GM06990 (cell line): ENCODE results near the gene C8A.

Source experiments
- DNase-seq: peaks from one replicate; pipeline ENCODE4 v3.0.0-alpha.2; 2011; ENCODE audit not compliant: insufficient read length; ENCODE audit errors: extremely low read depth
- H3K27me3 ChIP-seq: replicated peaks from 2 replicates; pipeline ENCODE4 v1.6.0; 2011; ENCODE audit warnings: low read length; ENCODE audit not compliant: control insufficient read depth, insufficient read depth
- H3K36me3 ChIP-seq: 2 replicates; pipeline ENCODE4 v1.5.1; 2011; ENCODE audit warnings: low read length; ENCODE audit not compliant: control insufficient read depth, insufficient read depth
- H3K4me3 ChIP-seq: replicated peaks from 2 replicates; pipeline ENCODE4 v1.5.1; 2011; ENCODE audit warnings: low read depth, mild to moderate bottlenecking, control low read depth, low read length
- CTCF ChIP-seq: IDR thresholded peaks from 2 replicates; pipeline ENCODE4 v1.5.1; 2011; ENCODE audit warnings: low read length, control low read depth, mild to moderate bottlenecking, inconsistent platforms; ENCODE audit not compliant: insufficient read depth, poor library complexity, severe bottlenecking

The C8A gene

GRCh38 chr1:56910441-56910985 lies 55.9 kb downstream of the C8A start:
- H3K36me3 ChIP-seq: no peaks in the 10 kb centered on the region
- no peak for TF ChIP-seq CTCF
- H3K27me3 ChIP-seq: no peaks in the 10 kb centered on the region
- no peak overlapping the region for H3K4me3 ChIP-seq
- DNase-seq: no peak

GRCh38 chr1:56911098-56911938 lies 56.7 kb downstream of the C8A start:
- no peak for DNase-seq
- no peaks in the 10 kb centered on the region for H3K27me3 ChIP-seq
- H3K4me3 ChIP-seq: no peak overlapping the region
- no peak for TF ChIP-seq CTCF
- no peaks in the 10 kb centered on the region for H3K36me3 ChIP-seq

GRCh38 chr1:56912325-56912724 lies 57.7 kb downstream of the C8A start:
- no peaks in the 10 kb centered on the region for H3K27me3 ChIP-seq
- no peak for TF ChIP-seq CTCF
- no peaks in the 10 kb centered on the region for H3K36me3 ChIP-seq
- DNase-seq: no peak
- H3K4me3 ChIP-seq: no peak overlapping the region

DNA sequence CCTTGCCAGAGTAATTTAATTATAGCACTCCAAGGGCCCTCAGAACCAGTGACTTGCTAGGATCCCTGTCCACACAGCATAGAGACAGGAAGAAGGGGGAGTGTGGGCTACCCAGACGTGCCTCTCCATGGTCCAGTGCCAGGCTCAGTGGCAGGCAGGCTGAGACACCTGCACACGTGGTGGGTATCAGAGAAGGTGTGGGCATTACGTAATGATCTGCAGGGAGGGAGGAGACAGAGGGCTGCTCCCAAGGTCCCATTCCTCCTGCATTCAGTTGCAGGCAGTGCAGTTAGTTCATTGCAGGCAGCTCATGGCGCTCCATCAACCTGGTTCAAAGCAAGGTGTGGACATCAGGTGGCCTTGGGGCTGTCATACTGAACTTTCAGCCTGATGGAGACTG lies 61.4 kb downstream of the C8A start:
- no peaks in the 10 kb centered on the region; the same call in 1 of the 2 replicates for H3K27me3 ChIP-seq

DNA sequence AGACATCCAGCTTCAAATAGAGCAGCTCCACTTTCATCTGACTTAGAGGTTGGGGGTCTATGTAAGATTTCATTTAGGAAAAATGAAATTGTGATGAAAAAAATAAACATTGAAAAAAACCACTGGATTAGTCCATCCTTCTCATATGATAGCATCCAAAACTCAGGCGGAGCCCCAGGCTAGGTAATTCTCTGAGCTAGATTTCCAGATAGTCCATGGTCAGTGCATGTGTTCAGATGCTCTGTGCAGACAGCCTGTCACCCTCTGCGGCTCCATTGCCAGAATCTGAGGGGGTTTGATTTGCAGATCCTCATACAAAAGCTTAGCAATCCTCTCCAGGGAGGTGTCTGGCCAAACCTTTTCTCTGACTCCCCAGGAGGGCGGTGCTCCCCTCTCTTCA lies 62.0 kb downstream of the C8A start:
- H3K36me3 ChIP-seq: no peaks in the 10 kb centered on the region
- DNase-seq: no peak
- H3K27me3 ChIP-seq: no peaks in the 10 kb centered on the region; the same call in 1 of the 2 replicates
- H3K4me3 ChIP-seq: no peak overlapping the region
- no peak for TF ChIP-seq CTCF

More for the DNA sequence above, 61.4 kb downstream of the C8A start:
- Histone ChIP-seq H3K4me3 (no peak overlapping the region), H3K36me3 (no peaks in the 10 kb centered on the region)
- no peak for DNase-seq
- TF ChIP-seq CTCF: no peak
